ENCODE measurements around the gene TPI1. TPM values are rescaled to one million over a fixed set of nuclear protein-coding genes. Genes with fewer than 3 reads are reported as not detected.

Gene TPI1
- total RNA-seq, 1 experiment from 2014 or later = 1,177 TPM

DNA sequence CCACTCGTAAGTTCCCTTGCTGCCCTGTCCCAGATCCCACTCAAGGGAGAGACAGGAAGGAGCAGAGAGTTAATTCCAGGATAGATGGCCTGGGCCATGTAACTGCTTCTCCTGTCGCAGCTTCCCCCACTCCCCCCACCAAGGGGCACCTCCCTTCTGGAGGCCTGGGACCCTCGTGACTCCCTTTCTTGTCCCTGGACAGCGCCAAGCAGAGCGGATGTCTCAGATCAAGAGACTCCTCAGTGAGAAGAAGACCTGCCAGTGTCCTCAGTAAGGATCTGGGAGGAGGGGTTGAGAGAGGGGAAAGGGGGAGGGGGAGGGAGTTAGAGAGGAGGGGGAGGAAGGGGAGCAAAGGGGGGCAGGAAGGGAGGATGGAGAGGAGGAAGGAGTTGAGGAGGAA lies 48.7 kb upstream of the TPI1 start:
- DNase-seq = no peak
- no peak overlapping the region for H3K56ac ChIP-seq (ENCODE audit: insufficient read length, low read depth, low read length)

More for the DNA sequence above, 48.7 kb upstream of the TPI1 start:
- H3K36me3 Mint-ChIP-seq (ENCODE audit: insufficient read depth in 1 of 3, low read depth in 3 of 3) = peaks cover 0 to 3% (median 0%) of the 10 kb centered on the region in 3 experiments; a peak in 1 of 7 replicates
- Histone ChIP-seq H4K5ac (ENCODE audit: insufficient read length, low read depth, low read length) (no peak overlapping the region), H3K23me2 (ENCODE audit: insufficient read length, low read depth, low read length, poor library complexity, severe bottlenecking) (peaks cover 8% of the 10 kb centered on the region), H2AK5ac (ENCODE audit: insufficient read length, low read length) (no peak overlapping the region), H3K9me3 (ENCODE audit: control insufficient read depth, low read depth, low read length) (no peaks in the 10 kb centered on the region), H3K79me1 (ENCODE audit: insufficient read depth, low read depth, low read length, poor library complexity, severe bottlenecking) (no peaks in the 10 kb centered on the region), H2BK15ac (ENCODE audit: low read depth, low read length) (no peak overlapping the region), H2BK12ac (ENCODE audit: insufficient read length, low read depth, low read length) (no peak overlapping the region), H2BK20ac (ENCODE audit: low read depth, low read length, poor library complexity, severe bottlenecking) (no peak overlapping the region), H3K27ac (ENCODE audit: insufficient read length, low read depth, low read length) (no peak overlapping the region), H2BK120ac (ENCODE audit: low read depth, low read length, poor library complexity, severe bottlenecking) (no peak overlapping the region), H4K8ac (replicated peaks; ENCODE audit: insufficient read length, low read depth, low read length) (no peak overlapping the region), H4K20me1 (ENCODE audit: control insufficient read depth, insufficient read depth, insufficient read length) (no peaks in the 10 kb centered on the region), H3K4me1 (ENCODE audit: insufficient read depth, low read length) (peaks cover 7% of the 10 kb centered on the region; the same call in 1 of the 2 replicates), H2BK5ac (ENCODE audit: insufficient read length, low read length) (no peak overlapping the region), H3K4me2 (ENCODE audit: insufficient read depth, insufficient read length, low read length) (peak overlapping the region; percentile 17), H3K14ac (ENCODE audit: insufficient read depth, low read length) (no peak overlapping the region), H4K91ac (ENCODE audit: insufficient read length, low read depth, low read length) (no peak overlapping the region), H2AFZ (ENCODE audit: low read length) (no peak overlapping the region), H3T11ph (ENCODE audit: low read length) (no peak overlapping the region), H3K4ac (ENCODE audit: low read depth, low read length) (no peak overlapping the region), H3K79me2 (ENCODE audit: insufficient read depth, low read length) (no peaks in the 10 kb centered on the region), H3K27me3 (ENCODE audit: insufficient read depth, low read length) (peaks cover 4% of the 10 kb centered on the region; the same call in 1 of the 2 replicates), H3K23ac (ENCODE audit: insufficient read length, low read depth, low read length) (no peak overlapping the region), H3K9ac (ENCODE audit: extremely low read depth, insufficient read length, low read length) (no peak overlapping the region), H3K18ac (ENCODE audit: insufficient read length, low read depth, low read length) (no peak overlapping the region)
- peaks cover 50 to 53% of the 10 kb centered on the region in 2 experiments for H3K4me1 Mint-ChIP-seq
- peaks cover 68% of the 10 kb centered on the region for H3K27me3 Mint-ChIP-seq (ENCODE audit: low read depth)
- TF ChIP-seq, protein P1, sequence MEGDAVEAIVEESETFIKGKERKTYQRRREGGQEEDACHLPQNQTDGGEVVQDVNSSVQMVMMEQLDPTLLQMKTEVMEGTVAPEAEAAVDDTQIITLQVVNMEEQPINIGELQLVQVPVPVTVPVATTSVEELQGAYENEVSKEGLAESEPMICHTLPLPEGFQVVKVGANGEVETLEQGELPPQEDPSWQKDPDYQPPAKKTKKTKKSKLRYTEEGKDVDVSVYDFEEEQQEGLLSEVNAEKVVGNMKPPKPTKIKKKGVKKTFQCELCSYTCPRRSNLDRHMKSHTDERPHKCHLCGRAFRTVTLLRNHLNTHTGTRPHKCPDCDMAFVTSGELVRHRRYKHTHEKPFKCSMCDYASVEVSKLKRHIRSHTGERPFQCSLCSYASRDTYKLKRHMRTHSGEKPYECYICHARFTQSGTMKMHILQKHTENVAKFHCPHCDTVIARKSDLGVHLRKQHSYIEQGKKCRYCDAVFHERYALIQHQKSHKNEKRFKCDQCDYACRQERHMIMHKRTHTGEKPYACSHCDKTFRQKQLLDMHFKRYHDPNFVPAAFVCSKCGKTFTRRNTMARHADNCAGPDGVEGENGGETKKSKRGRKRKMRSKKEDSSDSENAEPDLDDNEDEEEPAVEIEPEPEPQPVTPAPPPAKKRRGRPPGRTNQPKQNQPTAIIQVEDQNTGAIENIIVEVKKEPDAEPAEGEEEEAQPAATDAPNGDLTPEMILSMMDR (conservative IDR thresholded peaks at IDR 0.05) = no peak
- peak overlapping the region; percentile 71 to 96 (median 74); a peak in 4 of 7 replicates for H3K27ac Mint-ChIP-seq
- WGBS (ENCODE audit: extremely low coverage, insufficient read length, low lambda C conversion rate) = no CpG with 5 or more reads among the region's 5 CpGs
- H3K9me3 Mint-ChIP-seq = peaks cover 0 to 2% of the 10 kb centered on the region in 2 experiments; a peak in 1 of 5 replicates
- peak overlapping the region; percentile 17 to 72; a peak in 4 of 5 replicates for H3K4me3 Mint-ChIP-seq
